HEK293 (cell line): ENCODE measurements around the gene DHX8.
A peak's percentile ranks its signal among the peaks of the same experiment; 100 is the strongest.
"Not testable (repeated sequence)": the region's sequence is repeated elsewhere in the genome, so short reads cannot be mapped to it uniquely, and the experiment has no call there.

Experiments used
- CTCF ChIA-PET: fragments of 350-600 bp; formaldehyde crosslinking; extraction: SDS; loops from one replicate; lab custom pipeline; 2021; ENCODE audit warnings: antibody characterized with exemption; lab: Yijun Ruan, JAX
- POLR2A ChIA-PET: fragments of 300-600 bp; formaldehyde crosslinking; extraction: SDS; loops from one replicate; lab custom pipeline; 2020; ENCODE audit warnings: antibody characterized with exemption, inconsistent platforms; lab: Yijun Ruan, JAX
- H3K27ac ChIP-seq: fragments of 200-500 bp; sonication (Bioruptor generic); 2 replicates; pipeline ENCODE4 v1.5.1; 2014; ENCODE audit warnings: low read depth, low read length, control low read depth, inconsistent platforms; ENCODE audit errors: extremely low read depth
- H3K36me3 ChIP-seq, 2 experiments: fragments of 200-500 bp in 1 of 2; sonication (Bioruptor generic) in 1 of 2; 1 replicate in 1 of 2; 2 replicates in 1 of 2; pipeline ENCODE4 v1.5.1; 2014 to 2017; ENCODE audit warnings: inconsistent platforms in 2 of 2, low read length in 2 of 2; ENCODE audit not compliant: control insufficient read depth in 2 of 2, insufficient read depth in 1 of 2
- H3K4me1 ChIP-seq: fragments of 200-500 bp; sonication (Bioruptor generic); 2 replicates; pipeline ENCODE4 v1.5.1; 2014; ENCODE audit warnings: mild to moderate bottlenecking, low read length, inconsistent platforms; ENCODE audit not compliant: control insufficient read depth, insufficient read depth
- H3K4me3 ChIP-seq: 2 replicates; pipeline ENCODE4 v1.5.1; 2011; ENCODE audit warnings: low read depth, mild to moderate bottlenecking, control low read depth, low read length, moderate library complexity
- H3K9me3 ChIP-seq: fragments of 200-500 bp; sonication (Bioruptor generic); 2 replicates; pipeline ENCODE4 v1.5.1; 2014; ENCODE audit warnings: low read depth, low read length, inconsistent platforms; ENCODE audit not compliant: control insufficient read depth, insufficient read depth
- AEBP2 ChIP-seq: fragments of 450-650 bp; formaldehyde crosslinking; IDR thresholded peaks from 2 replicates; pipeline ENCODE4 v1.5.1; 2016; ENCODE audit warnings: missing biosample characterization, missing genetic modification characterization, borderline replicate concordance
- BCL11B ChIP-seq: fragments of 450-650 bp; formaldehyde crosslinking; IDR thresholded peaks from 2 replicates; pipeline ENCODE4 v1.5.1; 2016; ENCODE audit warnings: low read depth, missing biosample characterization, missing genetic modification characterization
- EGR2 ChIP-seq: fragments of 450-650 bp; formaldehyde crosslinking; IDR thresholded peaks from 2 replicates; pipeline ENCODE4 v1.5.1; 2016; ENCODE audit warnings: low read depth, missing biosample characterization, missing genetic modification characterization
- IKZF3 ChIP-seq: fragments of 450-650 bp; IDR thresholded peaks from 2 replicates; pipeline ENCODE4 v1.5.0; 2018; ENCODE audit warnings: missing biosample characterization, mild to moderate bottlenecking, missing genetic modification characterization, moderate library complexity
- REPIN1 ChIP-seq: fragments of 450-650 bp; formaldehyde crosslinking; IDR thresholded peaks from 2 replicates; pipeline ENCODE4 v1.5.1; 2017; ENCODE audit warnings: missing biosample characterization, missing genetic modification characterization, low read depth
- SALL2 ChIP-seq: fragments of 450-650 bp; formaldehyde crosslinking; IDR thresholded peaks from 2 replicates; pipeline ENCODE4 v1.5.0; 2017; ENCODE audit warnings: missing biosample characterization, mild to moderate bottlenecking, missing genetic modification characterization, borderline replicate concordance
- ZFP69B ChIP-seq: fragments of 450-650 bp; formaldehyde crosslinking; IDR thresholded peaks from 2 replicates; pipeline ENCODE4 v1.5.1; 2016; ENCODE audit warnings: missing biosample characterization, missing genetic modification characterization
- ZNF114 ChIP-seq: fragments of 450-650 bp; formaldehyde crosslinking; IDR thresholded peaks from 2 replicates; pipeline ENCODE4 v1.5.0; 2017; ENCODE audit warnings: missing biosample characterization, missing genetic modification characterization
- ZNF132 ChIP-seq: fragments of 450-650 bp; formaldehyde crosslinking; IDR thresholded peaks from 2 replicates; pipeline ENCODE4 v1.5.1; 2017; ENCODE audit warnings: missing biosample characterization, missing genetic modification characterization, borderline replicate concordance
- ZNF133 ChIP-seq: fragments of 450-650 bp; formaldehyde crosslinking; IDR thresholded peaks from 2 replicates; pipeline ENCODE4 v1.5.1; 2016; ENCODE audit warnings: missing biosample characterization, missing genetic modification characterization
- ZNF146 ChIP-seq: fragments of 450-650 bp; formaldehyde crosslinking; IDR thresholded peaks from 2 replicates; pipeline ENCODE4 v1.5.1; 2016; ENCODE audit warnings: missing biosample characterization, missing genetic modification characterization
- ZNF18 ChIP-seq: fragments of 450-650 bp; formaldehyde crosslinking; IDR thresholded peaks from 2 replicates; pipeline ENCODE4 v1.5.1; 2016; ENCODE audit warnings: missing biosample characterization, missing genetic modification characterization
- ZNF202 ChIP-seq: fragments of 450-650 bp; formaldehyde crosslinking; IDR thresholded peaks from 2 replicates; pipeline ENCODE4 v1.5.1; 2016; ENCODE audit warnings: missing biosample characterization, missing genetic modification characterization, borderline replicate concordance
- ZNF335 ChIP-seq: fragments of 450-650 bp; formaldehyde crosslinking; conservative IDR thresholded peaks from 2 replicates; pipeline ENCODE4 v1.5.1; 2016; ENCODE audit warnings: missing biosample characterization, missing genetic modification characterization
- ZNF473 ChIP-seq: fragments of 450-650 bp; formaldehyde crosslinking; IDR thresholded peaks from 2 replicates; pipeline ENCODE4 v1.5.1; 2017; ENCODE audit warnings: missing biosample characterization, missing genetic modification characterization
- ZNF501 ChIP-seq: fragments of 450-650 bp; formaldehyde crosslinking; IDR thresholded peaks from 2 replicates; pipeline ENCODE4 v1.5.1; 2016; ENCODE audit warnings: missing biosample characterization, missing genetic modification characterization
- ZNF513 ChIP-seq: fragments of 450-650 bp; IDR thresholded peaks from 2 replicates; pipeline ENCODE4 v1.5.1; 2018; ENCODE audit warnings: missing biosample characterization, missing genetic modification characterization
- ZNF521 ChIP-seq: fragments of 450-650 bp; formaldehyde crosslinking; IDR thresholded peaks from 2 replicates; pipeline ENCODE4 v1.5.1; 2017; ENCODE audit warnings: missing biosample characterization, mild to moderate bottlenecking, missing genetic modification characterization
- ZNF580 ChIP-seq: fragments of 450-650 bp; formaldehyde crosslinking; IDR thresholded peaks from 2 replicates; pipeline ENCODE4 v1.5.1; 2016; ENCODE audit warnings: missing biosample characterization, missing genetic modification characterization
- ZNF600 ChIP-seq: fragments of 450-650 bp; formaldehyde crosslinking; IDR thresholded peaks from 2 replicates; pipeline ENCODE4 v1.5.1; 2016; ENCODE audit warnings: missing biosample characterization, missing genetic modification characterization
- ZNF707 ChIP-seq: fragments of 450-650 bp; formaldehyde crosslinking; IDR thresholded peaks from 2 replicates; pipeline ENCODE4 v1.5.1; 2016; ENCODE audit warnings: missing biosample characterization, missing genetic modification characterization
- ZNF776 ChIP-seq: fragments of 450-650 bp; formaldehyde crosslinking; IDR thresholded peaks from 2 replicates; pipeline ENCODE4 v1.5.0; 2017; ENCODE audit warnings: missing biosample characterization, missing genetic modification characterization, borderline replicate concordance
- ZNF792 ChIP-seq: fragments of 450-650 bp; formaldehyde crosslinking; IDR thresholded peaks from 2 replicates; pipeline ENCODE4 v1.5.1; 2016; ENCODE audit warnings: missing biosample characterization, missing genetic modification characterization

The DHX8 gene

DNA sequence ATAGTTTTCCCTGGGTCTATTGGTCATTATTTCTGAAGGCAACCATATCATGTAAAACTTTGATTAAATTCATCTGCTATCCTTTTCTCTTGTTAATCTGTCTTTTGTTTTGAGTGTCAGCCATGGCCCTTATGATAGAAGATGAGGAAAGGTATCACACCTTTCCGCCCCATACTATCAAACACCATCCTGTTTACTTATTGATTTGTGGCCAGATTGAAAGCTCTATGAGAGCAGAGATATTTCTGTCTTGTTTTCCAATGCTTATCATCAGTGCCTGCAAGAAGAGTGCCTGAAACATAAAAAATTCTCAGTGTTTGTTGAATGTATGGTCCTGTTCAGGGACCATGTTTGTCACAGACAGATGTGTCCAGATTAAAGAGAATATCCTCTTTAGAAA, 22.6 kb upstream of the DHX8 start (continued):
- no peak for TF ChIP-seq ZNF776 (tag by site-specific recombination)
- TF ChIP-seq SALL2 (tag by site-specific recombination) = no peak
- no peak for TF ChIP-seq ZNF792
- no peak for TF ChIP-seq ZNF132

DNA sequence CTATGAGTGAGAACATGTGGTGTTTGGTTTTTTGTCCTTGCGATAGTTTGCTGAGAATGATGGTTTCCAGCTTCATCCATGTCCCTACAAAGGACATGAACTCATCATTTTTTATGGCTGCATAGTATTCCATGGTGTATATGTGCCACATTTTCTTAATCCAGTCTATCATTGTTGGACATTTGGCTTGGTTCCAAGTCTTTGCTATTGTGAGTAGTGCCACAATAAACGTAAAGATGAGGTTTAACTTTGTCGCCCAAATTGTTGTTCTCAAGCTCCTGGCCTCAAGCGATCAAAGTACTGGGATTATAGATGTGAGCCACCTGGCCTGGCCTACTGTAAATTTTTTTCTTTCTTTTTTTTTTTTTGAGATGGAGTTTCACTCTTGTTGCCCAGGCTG, 21.2 kb upstream of the DHX8 start:
- H3K4me3 ChIP-seq, H3K4me1 ChIP-seq, H3K36me3 ChIP-seq, H3K9me3 ChIP-seq, H3K27ac ChIP-seq, POLR2A ChIA-PET: not testable (repeated sequence)
- TF ChIP-seq ZNF580 (peak; percentile 73; the same call in 1 of the 2 replicates), ZNF146 (tag by site-specific recombination) (peak; percentile 97)
- CTCF ChIA-PET = interaction anchor here (0.6 to 1.9 kb wide), 4 partner anchors 14 to 68 kb away, joined by 3 to 4 read pairs (median 4); no protein-coding TSS in a partner anchor

- no peaks in the 10 kb centered on the region for H3K4me1 ChIP-seq
- no peaks in the 10 kb centered on the region for H3K36me3 ChIP-seq
- TF ChIP-seq ZNF114 (tag by site-specific recombination) (no peak), ZNF600 (tag by site-specific recombination) (no peak), SALL2 (tag by site-specific recombination) (no peak)
- CTCF ChIA-PET = interaction anchor here (0.6 to 1.9 kb wide), 4 partner anchors 19 to 466 kb away, joined by 3 to 4 read pairs (median 4); no protein-coding TSS in a partner anchor
- H3K9me3 ChIP-seq = no peaks in the 10 kb centered on the region
- POLR2A ChIA-PET = no interaction called here
- H3K27ac ChIP-seq = no peak overlapping the region
- no peak overlapping the region for H3K4me3 ChIP-seq
Observed at GRCh38 chr17:43463241-43463640, 20.5 kb upstream of the DHX8 start.

DNA sequence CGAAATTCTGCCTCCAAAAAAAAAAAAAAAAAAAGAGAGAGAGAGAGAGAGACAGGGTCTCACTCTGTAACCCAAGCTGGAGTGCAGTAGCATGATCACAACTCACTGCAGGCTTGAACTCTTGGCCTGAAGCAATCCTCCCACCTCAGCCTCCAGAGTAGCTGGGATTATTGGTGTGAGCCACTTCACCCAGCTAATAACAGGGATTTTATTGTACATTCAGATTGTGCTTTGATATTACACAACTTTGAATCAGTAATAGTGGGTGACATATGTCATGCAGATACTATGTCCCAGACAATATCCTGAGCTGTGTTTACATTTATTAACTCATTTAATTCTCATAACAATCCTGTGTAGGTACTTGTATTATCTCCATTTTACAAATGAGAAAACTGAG, 19.7 kb upstream of the DHX8 start:
- TF ChIP-seq AEBP2 (tag by site-specific recombination) = no peak
- TF ChIP-seq REPIN1 (tag by site-specific recombination) = no peak
- no peak for TF ChIP-seq IKZF3 (tag by site-specific recombination)
- no peak for TF ChIP-seq EGR2
- no peak for TF ChIP-seq ZNF473 (tag by site-specific recombination)
- no peak for TF ChIP-seq ZNF133 (tag by site-specific recombination)
- TF ChIP-seq ZNF513 (tag by site-specific recombination) = no peak
- TF ChIP-seq ZNF501 (tag by site-specific recombination) = no peak
- no peak for TF ChIP-seq ZNF707
- no peak for TF ChIP-seq ZFP69B (tag by site-specific recombination)
- no peak for TF ChIP-seq ZNF18 (tag by site-specific recombination)
- TF ChIP-seq ZNF521 (tag by site-specific recombination) = no peak
- no peak for TF ChIP-seq ZNF202 (tag by site-specific recombination)
- TF ChIP-seq ZNF335 (tag by site-specific recombination) = no peak
- TF ChIP-seq BCL11B = no peak
- Histone ChIP-seq H3K36me3 (no peaks in the 10 kb centered on the region), H3K4me3 (no peak overlapping the region), H3K9me3 (no peaks in the 10 kb centered on the region), H3K27ac (no peak overlapping the region), H3K4me1 (no peaks in the 10 kb centered on the region)
- ChIA-PET POLR2A (interaction anchor here (0.6 kb wide), 1 partner anchor 122 kb away, joined by 3 read pairs; no protein-coding TSS in a partner anchor), CTCF (interaction anchor here (0.6 to 1.3 kb wide), 6 partner anchors 19 to 466 kb away, joined by 3 to 9 read pairs (median 4); partner anchors contain the start of gene DHX8)
